GM21526 (cell line): Measurements from ENCODE around the gene RAB7A.

ENCODE experiments used
- ATAC-seq: cut with Tn5 transposase; IDR thresholded peaks from one replicate; pipeline ENCODE4 v1.9.1; 2021; ENCODE audit warnings: moderate library complexity; ENCODE audit not compliant: unreplicated experiment, low FRiP score

RAB7A gene

DNA sequence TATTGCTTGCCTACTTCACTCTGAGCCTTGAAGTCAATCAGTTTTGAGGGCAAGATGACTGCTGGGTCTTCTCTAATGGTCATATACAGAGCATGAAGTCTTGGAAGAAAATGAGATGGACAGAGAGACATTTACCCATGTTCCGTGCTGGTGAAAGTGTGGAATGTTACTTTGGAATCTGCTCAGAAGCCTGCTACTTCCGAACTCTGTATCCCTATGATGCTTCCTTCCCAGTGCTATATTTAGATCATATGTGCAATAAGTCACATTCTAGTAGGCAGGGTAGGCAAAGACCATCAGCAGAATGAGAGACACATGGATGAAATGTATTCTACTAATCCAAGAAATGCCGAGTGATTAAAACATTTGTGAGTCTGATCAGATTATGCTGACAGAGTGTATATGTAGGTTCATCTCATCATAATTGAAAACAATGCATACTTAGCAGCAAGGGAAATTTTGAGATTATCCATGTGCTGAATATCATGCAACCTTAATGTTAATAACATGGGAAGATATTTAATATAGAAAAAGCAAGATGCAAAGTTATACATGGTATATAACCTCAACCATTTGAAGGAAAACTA lies 60.5 kb downstream of the RAB7A start:
- no peak for ATAC-seq

DNA sequence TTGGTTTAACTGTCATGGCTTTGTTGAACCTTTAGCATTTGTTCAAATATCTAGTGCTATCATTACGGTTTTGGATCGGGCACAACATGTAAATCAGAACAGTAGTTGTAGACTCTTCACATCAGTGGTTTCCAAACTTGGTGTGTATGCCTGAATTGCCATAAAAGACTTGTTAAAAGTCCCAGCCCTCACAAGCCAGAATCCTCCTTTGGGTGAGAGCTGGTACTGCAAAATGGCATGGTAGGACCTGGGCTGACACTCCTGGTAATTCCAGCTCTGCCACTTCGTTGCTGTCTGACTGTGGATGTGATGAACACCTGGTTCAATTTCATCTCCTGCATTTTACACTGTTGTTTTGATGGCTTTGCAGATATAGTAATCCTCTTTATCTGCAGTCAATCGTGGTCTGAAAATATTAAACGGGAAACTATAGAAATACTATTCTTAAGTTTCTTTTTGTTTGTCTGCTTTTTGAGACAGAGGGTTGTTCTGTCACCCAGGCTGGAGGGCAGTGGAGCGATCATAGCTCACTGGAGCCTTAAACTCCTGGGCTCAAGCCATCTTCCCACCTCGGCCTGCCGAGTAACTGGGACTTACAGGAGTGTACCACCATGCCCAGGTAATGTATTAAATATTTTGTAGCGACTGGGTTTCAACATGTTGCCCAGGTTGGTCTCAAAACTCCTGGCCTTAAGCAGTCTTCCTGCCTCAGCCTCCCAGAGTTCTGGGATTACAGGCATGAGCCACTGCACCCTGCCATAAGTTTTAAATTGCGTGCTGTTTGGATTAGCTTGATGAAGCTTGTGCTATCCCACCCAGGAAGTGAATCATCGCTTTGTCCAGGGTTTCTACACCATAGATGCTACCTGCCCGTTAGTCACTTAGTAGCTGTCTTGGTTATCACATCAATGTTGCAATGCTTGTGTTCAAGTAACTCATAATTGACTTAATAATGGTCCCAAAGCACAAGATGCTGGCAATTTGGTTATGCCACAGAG lies 61.6 kb downstream of the RAB7A start:
- no peak for ATAC-seq

DNA sequence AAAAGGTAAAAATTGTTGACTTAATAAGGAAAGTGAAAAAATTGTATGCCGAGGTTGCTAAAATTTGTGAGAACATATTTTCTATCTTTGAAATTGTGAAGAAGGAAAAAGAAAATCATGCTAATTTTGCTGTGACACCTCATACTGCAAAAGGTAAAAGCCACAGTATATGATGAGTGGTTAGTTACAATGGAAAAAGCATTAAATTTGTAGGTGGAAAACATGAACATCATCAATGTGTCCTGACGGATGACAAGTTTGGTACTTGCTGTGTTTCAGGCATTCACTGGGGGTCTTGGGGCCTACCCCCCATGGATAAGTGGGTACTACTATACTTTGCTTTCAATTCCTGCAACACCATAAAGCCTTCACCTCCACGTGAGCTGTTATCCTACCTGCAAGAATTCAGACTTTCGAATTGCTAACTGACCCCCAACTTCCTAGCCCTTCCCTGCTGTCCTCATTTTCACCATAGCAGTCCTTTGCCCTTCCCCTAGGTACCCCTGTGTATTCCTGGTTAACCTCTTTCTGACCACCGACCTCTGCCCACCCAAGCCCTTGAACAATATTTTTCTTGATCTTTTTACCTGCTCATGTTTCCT lies 62.4 kb downstream of the RAB7A start:
- ATAC-seq, result no peak

DNA sequence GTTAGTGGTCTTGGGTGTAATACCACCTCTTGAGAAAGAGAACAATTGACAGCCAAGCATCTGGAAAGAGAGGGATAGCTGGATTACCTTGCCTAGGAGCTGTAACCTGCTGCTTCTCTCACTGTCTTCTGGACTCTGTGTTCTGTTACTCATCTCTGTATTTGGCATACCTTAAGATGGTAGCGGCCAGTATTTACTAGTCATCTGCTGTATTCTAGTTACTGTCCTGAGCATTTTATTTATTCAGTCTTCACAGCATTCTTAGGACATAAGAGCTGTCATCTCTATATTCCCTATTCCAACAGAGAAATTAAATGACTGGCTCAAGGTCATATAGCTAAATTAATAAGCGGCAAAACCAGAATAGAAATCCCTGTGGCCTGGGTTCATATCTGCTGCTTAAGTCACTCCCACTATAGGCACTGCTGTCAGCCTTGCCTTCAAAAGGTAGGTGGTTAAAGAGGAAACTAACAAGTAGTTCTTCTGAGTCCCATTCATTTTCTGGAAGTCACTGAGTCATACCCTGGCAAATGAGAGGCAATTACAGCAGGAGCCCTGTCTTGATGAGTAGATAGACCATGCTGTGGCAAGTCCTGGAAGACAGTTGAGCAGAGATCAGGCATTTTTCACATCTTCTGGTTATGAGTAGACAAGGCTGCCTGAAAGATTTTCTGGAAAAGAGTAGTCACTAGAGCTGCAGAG lies 68.2 kb downstream of the RAB7A start:
- ATAC-seq, result no peak

DNA sequence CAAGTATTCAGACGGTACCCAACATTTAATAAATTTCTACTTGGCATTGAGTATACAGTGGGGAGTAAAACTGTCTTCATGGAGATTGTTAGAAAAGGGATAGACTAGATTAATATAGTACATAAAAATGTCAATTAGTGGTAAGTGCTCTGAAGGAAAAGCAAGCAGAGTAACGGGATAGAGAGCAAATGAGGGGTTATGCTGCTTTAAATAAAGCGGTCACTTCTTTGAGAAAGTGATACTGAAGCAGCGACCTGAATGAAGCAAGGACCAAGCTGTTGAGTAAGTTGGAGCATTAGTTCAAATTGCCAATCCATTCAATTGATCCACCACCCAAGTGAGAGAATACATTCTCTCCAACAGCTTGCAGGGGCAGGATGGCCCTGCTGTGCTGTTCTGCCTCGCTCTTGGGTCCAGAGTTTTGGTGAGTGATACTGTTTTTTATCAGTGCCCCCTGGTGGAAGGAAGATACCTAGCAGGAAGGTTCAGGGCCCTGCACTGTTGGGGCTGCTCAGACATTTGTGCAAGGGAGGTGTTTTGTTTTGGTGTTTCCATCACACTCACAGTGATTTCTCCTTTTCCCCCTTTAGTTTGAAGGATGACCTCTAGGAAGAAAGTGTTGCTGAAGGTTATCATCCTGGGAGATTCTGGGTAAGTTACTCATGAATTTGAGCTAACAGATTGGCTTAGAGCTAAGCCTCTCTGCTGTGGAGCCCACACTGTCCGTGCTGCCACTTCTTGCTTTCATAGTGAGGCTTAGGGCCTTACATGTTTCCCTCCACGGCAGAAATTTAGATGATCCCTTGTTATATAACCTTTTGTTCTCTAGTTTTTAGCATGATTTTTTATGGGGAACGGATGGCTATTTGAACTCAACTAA lies 69.0 kb downstream of the RAB7A start:
- no peak for ATAC-seq

DNA sequence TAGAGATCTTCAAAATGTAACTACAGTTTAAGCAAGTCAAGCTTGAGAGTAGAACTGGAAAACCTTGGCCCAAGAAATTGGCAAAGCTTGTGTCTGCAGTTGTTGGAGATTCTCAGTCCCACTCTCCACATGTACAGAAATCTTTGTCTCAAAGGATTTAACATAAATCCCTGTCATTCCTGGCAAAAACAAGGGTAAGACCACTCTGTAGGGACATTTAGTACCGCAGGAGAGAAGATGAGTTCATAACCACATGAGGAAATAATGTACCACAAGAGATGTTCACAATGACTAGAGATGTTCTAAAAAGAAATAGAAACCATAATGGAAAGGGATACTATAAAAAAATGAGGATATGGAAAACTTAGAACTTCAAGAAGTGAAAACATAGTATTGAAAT lies 73.7 kb downstream of the RAB7A start:
- no peak for ATAC-seq

DNA sequence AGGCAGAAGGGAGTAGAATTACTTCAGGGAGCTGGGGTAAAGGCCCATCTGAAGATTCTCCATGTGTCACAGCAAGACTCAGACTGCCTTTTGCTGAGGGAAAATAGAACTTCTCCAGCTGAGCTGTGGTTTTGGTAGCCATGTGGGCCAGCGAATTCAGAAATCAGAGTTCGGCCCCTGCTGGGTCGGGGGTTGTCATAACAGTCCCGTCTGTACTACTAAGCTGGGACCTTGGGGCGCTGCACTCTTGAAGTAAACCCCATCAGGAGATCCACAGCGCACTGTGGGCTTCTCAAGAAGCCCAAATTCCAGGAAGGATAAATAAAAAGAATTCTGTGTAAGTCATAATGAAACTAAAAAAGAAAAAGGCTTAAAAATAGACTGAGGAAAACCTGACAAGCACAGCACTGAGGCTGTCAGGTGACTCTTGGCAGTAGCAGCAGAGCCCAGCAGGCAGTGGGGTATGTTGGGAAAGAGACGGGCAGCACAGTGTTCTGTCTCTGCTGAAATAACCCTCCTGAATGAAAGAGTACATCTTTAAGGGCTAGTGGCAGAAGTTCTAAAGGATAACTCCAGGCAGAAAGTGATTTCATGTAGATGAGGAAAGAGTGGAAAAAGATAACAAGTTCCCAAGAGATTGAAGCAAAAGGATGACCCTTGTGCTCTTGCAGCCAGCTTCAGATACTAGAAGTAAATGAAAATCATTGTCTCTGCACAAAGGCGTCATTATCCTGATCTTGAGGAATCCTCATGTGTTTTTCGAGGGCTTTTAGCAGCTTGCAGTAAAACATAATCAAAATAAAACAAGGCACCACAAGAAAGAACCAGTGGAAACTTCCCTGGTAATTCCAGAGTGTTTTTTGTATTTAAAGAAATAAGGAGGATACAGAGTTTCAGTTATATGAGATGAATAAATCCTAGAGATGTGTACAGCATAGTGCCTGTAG lies 74.5 kb downstream of the RAB7A start:
- no peak for ATAC-seq

DNA sequence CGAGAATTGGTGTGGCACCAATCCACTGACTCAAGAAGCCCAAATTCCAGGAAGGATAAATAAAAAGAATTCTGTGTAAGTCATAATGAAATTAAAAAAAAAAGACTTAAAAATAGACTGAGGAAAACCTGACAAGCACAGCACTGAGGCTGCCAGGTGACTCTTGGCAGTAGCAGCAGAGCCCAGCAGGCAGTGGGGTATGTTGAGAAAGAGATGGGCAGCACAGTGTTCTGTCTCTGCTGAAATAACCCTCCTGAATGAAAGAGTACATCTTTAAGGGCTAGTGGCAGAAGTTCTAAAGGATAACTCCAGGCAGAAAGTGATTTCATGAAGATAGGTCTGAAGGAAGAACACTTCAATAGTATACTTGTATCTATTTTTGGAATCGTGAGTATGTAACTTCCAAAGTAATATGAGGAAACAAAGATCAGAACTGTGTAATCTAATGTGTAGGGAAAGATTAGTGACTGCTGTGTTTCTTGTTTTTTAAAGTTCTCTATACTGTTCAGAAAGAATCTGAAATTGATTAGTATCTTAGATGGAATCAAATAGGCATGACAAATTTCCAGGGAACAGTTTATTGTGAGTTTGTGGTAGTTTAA lies 75.9 kb downstream of the RAB7A start:
- ATAC-seq, result no peak

DNA sequence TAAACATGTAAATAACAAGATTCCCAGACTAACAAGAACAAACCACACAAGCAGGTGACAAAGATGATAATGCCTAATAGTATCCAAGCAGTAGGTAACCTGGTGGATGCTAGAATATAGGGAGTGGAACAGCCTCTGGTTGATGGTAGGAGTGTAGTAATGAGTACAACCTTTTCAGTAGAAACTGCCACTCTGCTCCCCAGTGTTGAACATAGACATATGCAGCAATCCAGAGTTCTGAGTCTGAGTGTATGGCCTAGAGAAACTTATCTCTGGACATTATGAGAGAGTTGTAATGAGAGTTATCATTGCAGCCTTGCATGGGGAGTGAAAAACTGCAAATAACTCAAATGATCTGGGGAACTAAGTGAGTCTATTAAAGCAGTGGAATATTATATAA lies 77.3 kb downstream of the RAB7A start:
- no peak for ATAC-seq

DNA sequence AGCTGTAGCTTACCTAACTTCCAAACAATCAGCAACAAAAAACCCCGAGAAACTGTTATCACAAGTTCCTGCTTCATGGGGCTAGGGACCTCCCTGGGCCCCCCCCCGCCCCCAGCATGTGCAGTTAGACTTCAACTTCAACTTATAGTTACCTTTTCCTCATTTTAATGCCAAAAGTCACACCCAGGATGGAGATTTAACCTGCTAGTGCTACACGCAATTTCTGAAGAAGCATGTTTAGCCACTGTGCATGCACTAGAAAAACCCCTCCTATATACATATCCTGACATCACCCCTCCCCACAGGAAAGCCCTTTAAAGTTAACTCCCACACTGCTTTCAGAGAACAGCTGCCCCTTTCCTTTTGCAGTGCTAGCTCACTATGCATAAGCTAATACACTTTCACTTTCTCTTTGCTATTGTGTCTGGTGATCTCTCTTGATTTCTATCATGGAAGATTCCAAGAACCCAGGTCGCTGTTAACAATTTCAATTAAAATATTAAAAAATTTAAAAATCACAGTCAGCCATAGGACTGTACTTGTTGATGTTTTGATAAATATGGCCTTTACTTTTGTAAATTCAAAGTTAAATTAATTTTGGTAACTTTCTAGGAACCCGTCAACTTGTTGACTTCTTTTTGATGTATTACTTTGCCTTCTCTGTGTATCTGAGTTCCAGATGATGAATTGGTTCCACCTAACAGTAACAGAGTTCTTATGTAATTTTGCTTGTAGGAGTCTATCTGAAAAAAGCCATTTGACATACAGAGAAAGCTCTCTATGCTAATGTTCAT lies 78.2 kb downstream of the RAB7A start:
- ATAC-seq, result peak; percentile 76

DNA sequence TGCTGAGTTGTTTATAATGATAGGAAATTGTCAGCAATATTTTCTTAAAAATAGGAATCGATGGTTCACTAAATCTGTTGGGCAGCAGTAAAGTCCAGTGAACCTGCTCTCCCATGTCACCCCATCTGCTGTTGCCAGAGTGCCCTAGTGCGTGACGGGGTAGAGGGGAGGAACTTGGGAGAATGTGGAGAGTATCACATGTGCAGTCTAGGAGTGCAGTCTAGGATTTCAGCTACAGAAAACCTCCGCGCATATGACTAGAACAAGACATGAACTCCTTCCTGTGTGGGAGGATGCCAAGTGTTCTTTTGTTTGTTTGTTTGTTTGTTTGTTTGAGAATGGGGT lies 78.8 kb downstream of the RAB7A start:
- ATAC-seq, result no peak

DNA sequence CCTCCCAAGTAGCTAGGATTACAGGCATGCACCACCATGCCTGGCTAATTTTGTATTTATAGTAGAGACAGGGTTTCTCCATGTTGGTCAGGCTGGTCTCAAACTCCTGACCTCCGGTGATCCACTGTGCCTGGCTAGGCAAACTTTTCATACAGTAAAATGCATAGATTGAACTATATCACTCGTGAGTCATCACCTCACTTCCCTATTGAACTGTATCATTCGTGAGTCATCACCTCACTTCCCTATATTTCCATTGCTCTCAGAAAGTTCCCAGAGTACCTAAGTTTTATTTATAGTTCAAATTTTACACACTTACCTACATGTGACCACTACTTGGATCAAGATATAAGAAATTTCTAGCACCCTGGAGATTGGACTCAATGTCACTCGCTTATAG lies 79.8 kb downstream of the RAB7A start:
- ATAC-seq, result no peak

DNA sequence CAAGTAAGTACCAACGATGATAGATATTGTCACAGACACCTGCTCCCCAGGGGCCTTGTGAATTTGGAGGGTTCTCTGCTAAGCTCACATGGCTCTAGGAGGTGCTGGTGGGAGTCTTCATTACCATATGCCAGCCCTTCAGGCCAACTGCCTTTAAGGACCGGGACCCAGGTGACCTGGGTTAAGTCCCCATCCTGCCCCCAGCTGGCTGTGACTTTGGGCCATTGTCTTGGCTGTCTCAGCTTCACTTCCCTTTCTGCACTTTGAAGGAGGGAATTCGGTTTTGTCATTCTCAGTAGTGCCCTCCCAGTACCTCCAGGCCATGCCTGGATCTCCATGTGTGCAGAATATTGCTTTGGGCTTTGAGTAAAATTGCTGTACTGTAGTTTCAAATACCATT lies 80.6 kb downstream of the RAB7A start:
- no peak for ATAC-seq

DNA sequence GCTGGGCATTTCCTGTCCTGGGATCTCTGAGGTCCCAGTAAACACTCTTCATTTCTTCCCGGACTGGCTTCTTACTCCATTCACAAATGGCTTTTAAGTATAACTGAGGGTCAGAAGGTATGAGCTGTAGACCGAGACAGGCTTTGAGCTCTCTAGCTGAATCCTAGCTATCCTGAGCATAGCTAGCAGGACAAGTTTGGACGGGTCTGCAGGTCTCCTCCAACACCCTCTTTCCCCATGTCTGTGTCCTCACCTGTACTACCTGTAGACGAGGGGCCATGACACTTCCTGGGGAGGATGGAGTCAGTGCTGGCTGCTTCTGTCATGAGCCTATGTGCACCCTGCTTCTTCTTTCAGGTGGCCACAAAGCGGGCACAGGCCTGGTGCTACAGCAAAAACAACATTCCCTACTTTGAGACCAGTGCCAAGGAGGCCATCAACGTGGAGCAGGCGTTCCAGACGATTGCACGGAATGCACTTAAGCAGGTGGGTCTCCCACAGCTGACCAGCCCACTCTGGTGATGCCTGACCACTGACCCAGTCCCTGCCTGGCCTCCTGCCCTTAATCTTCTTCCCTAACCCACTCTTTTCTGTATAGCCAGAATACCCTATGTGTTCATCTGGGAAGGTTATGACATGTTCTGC lies 81.3 kb downstream of the RAB7A start:
- no peak for ATAC-seq

DNA sequence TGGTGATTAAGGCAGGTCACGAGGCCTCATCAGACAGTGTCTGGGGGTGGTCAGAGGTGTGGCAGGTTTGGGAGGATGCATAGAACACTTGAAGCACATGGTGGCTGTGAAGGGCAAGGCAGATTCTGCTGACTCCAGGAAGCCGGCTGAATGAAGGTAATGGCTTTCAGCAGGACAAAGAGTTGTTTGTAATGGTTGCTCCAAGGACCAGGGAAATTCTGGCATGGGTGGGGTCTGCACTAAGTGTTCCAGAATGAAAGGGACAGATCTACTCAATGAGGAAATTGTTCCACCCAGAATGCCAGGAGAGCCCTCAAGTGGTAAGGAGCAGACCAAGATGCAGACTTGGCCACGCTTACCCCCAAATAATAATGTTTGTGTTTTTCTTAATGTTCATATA lies 82.7 kb downstream of the RAB7A start:
- no peak for ATAC-seq

DNA sequence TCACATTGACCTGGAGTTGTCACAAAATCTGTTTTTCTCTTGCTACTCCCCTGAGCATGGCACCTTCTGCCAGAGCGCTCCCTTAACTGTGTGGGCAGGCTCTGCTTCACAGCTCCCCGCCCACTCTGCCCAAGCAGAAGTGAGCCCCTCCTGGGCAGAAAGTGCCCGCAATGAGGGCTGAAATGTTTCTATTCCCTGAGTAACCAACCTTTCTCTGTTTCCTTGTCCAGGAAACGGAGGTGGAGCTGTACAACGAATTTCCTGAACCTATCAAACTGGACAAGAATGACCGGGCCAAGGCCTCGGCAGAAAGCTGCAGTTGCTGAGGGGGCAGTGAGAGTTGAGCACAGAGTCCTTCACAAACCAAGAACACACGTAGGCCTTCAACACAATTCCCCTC lies 87.1 kb downstream of the RAB7A start:
- ATAC-seq, result no peak

DNA sequence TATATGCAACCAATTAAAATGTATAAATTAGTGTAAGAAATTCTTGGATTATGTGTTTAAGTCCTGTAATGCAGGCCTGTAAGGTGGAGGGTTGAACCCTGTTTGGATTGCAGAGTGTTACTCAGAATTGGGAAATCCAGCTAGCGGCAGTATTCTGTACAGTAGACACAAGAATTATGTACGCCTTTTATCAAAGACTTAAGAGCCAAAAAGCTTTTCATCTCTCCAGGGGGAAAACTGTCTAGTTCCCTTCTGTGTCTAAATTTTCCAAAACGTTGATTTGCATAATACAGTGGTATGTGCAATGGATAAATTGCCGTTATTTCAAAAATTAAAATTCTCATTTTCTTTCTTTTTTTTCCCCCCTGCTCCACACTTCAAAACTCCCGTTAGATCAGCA lies 88.1 kb downstream of the RAB7A start:
- no peak for ATAC-seq
